GM21367 (cell line): ENCODE results near the gene SLC7A11.
"Not testable (repeated sequence)": the region's sequence is repeated elsewhere in the genome, so short reads cannot be mapped to it uniquely, and the experiment has no call there.

Source experiments
- ATAC-seq: cut with Tn5 transposase; IDR thresholded peaks from one replicate; pipeline ENCODE4 v1.9.1; 2021; ENCODE audit not compliant: unreplicated experiment

Gene SLC7A11

GRCh38 chr4:138243369-138243768 is 1.2 kb upstream of the SLC7A11 start:
- ATAC-seq: no peak

GRCh38 chr4:138242834-138243156 is 646 bp upstream of the SLC7A11 start:
- no peak for ATAC-seq

GRCh38 chr4:138241281-138242075 is 671 bp downstream of the SLC7A11 start:
- ATAC-seq: no peak

- ATAC-seq: no peak
Observed at GRCh38 chr4:138239491-138239890, 2.7 kb downstream of the SLC7A11 start.

GRCh38 chr4:138238521-138239292 is 3.4 kb downstream of the SLC7A11 start:
- ATAC-seq: no peak

- ATAC-seq: not testable (repeated sequence)
Observed at GRCh38 chr4:138237132-138237531, 5.0 kb downstream of the SLC7A11 start.

- ATAC-seq: no peak
Observed at GRCh38 chr4:138236037-138236436, 6.1 kb downstream of the SLC7A11 start.

- no peak for ATAC-seq
Observed at GRCh38 chr4:138235419-138235952, 6.7 kb downstream of the SLC7A11 start.

- no peak for ATAC-seq
Observed at GRCh38 chr4:138234248-138234647, 7.9 kb downstream of the SLC7A11 start.

GRCh38 chr4:138233313-138234034 is 8.7 kb downstream of the SLC7A11 start:
- ATAC-seq: no peak

- ATAC-seq: no peak
Observed at GRCh38 chr4:138232364-138232763, 9.8 kb downstream of the SLC7A11 start.

GRCh38 chr4:138230048-138230447 is 12.1 kb downstream of the SLC7A11 start:
- ATAC-seq: no peak

- ATAC-seq: no peak
Observed at GRCh38 chr4:138229160-138229559, 13.0 kb downstream of the SLC7A11 start.

GRCh38 chr4:138226351-138226750 is 15.8 kb downstream of the SLC7A11 start:
- no peak for ATAC-seq

- no peak for ATAC-seq
Observed at GRCh38 chr4:138225477-138225876, 16.7 kb downstream of the SLC7A11 start.

GRCh38 chr4:138224614-138225013 is 17.5 kb downstream of the SLC7A11 start:
- ATAC-seq: no peak

GRCh38 chr4:138223231-138223910 is 18.8 kb downstream of the SLC7A11 start:
- ATAC-seq: peak; percentile 51

- no peak for ATAC-seq
Observed at GRCh38 chr4:138222046-138222445, 20.1 kb downstream of the SLC7A11 start.

GRCh38 chr4:138218976-138219375 is 23.2 kb downstream of the SLC7A11 start:
- ATAC-seq: no peak

- ATAC-seq: no peak
Observed at GRCh38 chr4:138217567-138217966, 24.6 kb downstream of the SLC7A11 start.
